PFSK-1 (cell line): Measurements from ENCODE around the gene RANBP17.

Source experiments
- POLR2AphosphoS5 ChIP-seq: IDR thresholded peaks from 2 replicates; pipeline ENCODE4 v1.6.1; 2012; ENCODE audit warnings: low read depth, mild to moderate bottlenecking, control low read depth, low read length, moderate library complexity
- REST ChIP-seq, 2 experiments: IDR thresholded peaks; 2 replicates each; pipeline versions ENCODE4 v1.6.1 to v1.8.0; 2011 to 2012; ENCODE audit warnings: low read depth in 2 of 2, low read length in 2 of 2, control low read depth in 1 of 2, inconsistent platforms in 1 of 2, mild to moderate bottlenecking in 1 of 2, moderate library complexity in 1 of 2; ENCODE audit not compliant: insufficient read depth in 1 of 2
- SIN3A ChIP-seq: IDR thresholded peaks from 2 replicates; pipeline ENCODE4 v1.6.1; 2012; ENCODE audit warnings: mild to moderate bottlenecking, low read length, moderate library complexity, borderline replicate concordance; ENCODE audit not compliant: insufficient read depth
- TAF1 ChIP-seq: IDR thresholded peaks from 2 replicates; pipeline ENCODE4 v1.6.1; 2012; ENCODE audit warnings: low read length, control low read depth, borderline replicate concordance; ENCODE audit not compliant: insufficient read depth

DNA sequence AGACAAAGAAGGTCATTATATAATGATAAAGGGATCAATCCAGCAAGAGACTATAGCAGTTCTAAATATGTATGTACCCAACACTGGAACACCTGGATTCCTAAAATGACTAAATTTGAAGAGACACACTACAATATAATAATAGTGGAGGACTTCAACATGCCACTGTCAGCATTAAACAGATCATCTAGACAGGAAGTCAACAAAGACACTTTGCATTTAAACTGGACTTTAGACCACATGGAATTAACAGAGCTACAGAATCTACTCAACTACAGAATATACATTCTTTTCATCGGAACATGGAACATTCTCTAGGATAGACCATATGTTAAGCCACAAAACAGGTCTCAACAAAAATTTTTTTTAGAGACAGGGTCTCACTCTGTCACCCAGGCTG lies 388.9 kb downstream of the RANBP17 start:
- TF ChIP-seq REST (IDR thresholded peaks at IDR 0.05; ENCODE audit: insufficient read depth in 1 of 2, low read depth in 2 of 2, low read length in 2 of 2) = no peak
- TF ChIP-seq TAF1 = no peak
- no peak for TF ChIP-seq POLR2AphosphoS5
- no peak for TF ChIP-seq SIN3A
